ENCODE data around the gene DCTN2.

GRCh38 chr12:57531836-57532235 lies 15.2 kb downstream of the DCTN2 start:
- no peak for TF ChIP-seq TAF1 (IDR thresholded peaks at IDR 0.05; ENCODE audit: low read depth)
- no peak for TF ChIP-seq CTCF (IDR thresholded peaks at IDR 0.05; ENCODE audit: poor library complexity, severe bottlenecking)
- TF ChIP-seq EZH2 (IDR thresholded peaks at IDR 0.05; ENCODE audit: borderline replicate concordance, insufficient read depth, low read length, poor library complexity, severe bottlenecking): no peak
- TF ChIP-seq POLR2AphosphoS5 (IDR thresholded peaks at IDR 0.05): no peak

Data from neural cell (in vitro differentiated cells).